ENCODE measurements around the gene SLC2A1. TPM values are rescaled to one million over a fixed set of nuclear protein-coding genes. Genes with fewer than 3 reads are reported as not detected.

SLC2A1 gene
- total and polyA plus RNA-seq, 9 of the 15 experiments (the other 6 are each of a cell fraction or from before 2014, with no cell fraction given) = 12.6 to 153 (median 48.0) TPM

DNA sequence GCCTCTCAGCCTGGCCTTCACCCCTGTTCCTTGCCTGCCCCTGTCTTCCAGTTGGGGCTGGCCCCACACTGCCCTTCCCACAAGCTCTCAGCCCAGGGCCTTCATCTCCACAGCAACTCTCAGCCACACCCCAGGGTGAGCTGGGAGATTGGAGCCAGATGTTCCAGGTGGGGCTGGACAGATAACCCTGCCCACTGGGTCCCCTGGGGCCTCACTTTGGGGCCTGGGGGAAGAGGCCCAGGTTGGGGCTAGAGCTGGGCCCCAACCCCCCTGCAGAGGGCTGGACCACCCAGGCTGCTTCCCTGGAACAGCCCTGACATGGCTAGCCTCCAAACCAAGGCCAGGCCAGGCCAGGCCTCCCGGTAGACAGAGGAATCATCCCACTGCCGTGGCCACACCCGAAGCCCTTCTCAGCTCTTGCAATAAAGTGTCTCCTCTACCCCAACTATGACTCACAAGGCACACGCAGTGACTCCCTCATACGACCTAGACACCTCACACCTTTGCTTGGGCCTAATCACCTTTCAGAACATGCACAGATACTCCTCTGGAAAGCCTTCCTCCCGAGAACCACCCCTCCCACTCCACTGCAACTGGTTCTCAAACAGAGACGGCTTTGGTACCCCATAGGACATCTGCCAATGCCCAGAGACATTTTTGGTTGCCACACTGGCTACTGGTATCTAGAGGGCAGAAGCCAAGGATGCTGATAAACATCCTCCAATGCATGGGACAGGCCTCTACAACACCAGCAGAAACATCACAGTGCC is 22.2 kb downstream of the SLC2A1 start (continued):
- TF ChIP-seq, protein P1, sequence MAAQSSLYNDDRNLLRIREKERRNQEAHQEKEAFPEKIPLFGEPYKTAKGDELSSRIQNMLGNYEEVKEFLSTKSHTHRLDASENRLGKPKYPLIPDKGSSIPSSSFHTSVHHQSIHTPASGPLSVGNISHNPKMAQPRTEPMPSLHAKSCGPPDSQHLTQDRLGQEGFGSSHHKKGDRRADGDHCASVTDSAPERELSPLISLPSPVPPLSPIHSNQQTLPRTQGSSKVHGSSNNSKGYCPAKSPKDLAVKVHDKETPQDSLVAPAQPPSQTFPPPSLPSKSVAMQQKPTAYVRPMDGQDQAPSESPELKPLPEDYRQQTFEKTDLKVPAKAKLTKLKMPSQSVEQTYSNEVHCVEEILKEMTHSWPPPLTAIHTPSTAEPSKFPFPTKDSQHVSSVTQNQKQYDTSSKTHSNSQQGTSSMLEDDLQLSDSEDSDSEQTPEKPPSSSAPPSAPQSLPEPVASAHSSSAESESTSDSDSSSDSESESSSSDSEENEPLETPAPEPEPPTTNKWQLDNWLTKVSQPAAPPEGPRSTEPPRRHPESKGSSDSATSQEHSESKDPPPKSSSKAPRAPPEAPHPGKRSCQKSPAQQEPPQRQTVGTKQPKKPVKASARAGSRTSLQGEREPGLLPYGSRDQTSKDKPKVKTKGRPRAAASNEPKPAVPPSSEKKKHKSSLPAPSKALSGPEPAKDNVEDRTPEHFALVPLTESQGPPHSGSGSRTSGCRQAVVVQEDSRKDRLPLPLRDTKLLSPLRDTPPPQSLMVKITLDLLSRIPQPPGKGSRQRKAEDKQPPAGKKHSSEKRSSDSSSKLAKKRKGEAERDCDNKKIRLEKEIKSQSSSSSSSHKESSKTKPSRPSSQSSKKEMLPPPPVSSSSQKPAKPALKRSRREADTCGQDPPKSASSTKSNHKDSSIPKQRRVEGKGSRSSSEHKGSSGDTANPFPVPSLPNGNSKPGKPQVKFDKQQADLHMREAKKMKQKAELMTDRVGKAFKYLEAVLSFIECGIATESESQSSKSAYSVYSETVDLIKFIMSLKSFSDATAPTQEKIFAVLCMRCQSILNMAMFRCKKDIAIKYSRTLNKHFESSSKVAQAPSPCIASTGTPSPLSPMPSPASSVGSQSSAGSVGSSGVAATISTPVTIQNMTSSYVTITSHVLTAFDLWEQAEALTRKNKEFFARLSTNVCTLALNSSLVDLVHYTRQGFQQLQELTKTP (IDR thresholded peaks at IDR 0.05; ENCODE audit: low read depth in 1 of 2, partially characterized antibody in 2 of 2) = peak in 1 of 2 experiments; percentile 52
- TF ChIP-seq ZNF778 (CRISPR knock-in tag; IDR thresholded peaks at IDR 0.05) (no peak), BCL6 (CRISPR knock-in tag; IDR thresholded peaks at IDR 0.05) (no peak), GATAD2B (IDR thresholded peaks at IDR 0.05; ENCODE audit: borderline replicate concordance) (peak; percentile 96), CBFA2T2 (conservative IDR thresholded peaks at IDR 0.05) (peak; percentile 96), ATF1 (CRISPR knock-in tag; IDR thresholded peaks at IDR 0.05) (no peak), ATF1 (tag; IDR thresholded peaks at IDR 0.05) (peak; percentile 72), FOXP1 (CRISPR knock-in tag; IDR thresholded peaks at IDR 0.05) (no peak)
- TF ChIP-seq, protein P2, sequence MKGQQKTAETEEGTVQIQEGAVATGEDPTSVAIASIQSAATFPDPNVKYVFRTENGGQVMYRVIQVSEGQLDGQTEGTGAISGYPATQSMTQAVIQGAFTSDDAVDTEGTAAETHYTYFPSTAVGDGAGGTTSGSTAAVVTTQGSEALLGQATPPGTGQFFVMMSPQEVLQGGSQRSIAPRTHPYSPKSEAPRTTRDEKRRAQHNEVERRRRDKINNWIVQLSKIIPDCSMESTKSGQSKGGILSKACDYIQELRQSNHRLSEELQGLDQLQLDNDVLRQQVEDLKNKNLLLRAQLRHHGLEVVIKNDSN (CRISPR knock-in tag; IDR thresholded peaks at IDR 0.05) = no peak
- TF ChIP-seq, protein P3, sequence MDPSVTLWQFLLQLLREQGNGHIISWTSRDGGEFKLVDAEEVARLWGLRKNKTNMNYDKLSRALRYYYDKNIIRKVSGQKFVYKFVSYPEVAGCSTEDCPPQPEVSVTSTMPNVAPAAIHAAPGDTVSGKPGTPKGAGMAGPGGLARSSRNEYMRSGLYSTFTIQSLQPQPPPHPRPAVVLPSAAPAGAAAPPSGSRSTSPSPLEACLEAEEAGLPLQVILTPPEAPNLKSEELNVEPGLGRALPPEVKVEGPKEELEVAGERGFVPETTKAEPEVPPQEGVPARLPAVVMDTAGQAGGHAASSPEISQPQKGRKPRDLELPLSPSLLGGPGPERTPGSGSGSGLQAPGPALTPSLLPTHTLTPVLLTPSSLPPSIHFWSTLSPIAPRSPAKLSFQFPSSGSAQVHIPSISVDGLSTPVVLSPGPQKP (CRISPR knock-in tag; IDR thresholded peaks at IDR 0.05) = no peak
- TF ChIP-seq, protein P4, sequence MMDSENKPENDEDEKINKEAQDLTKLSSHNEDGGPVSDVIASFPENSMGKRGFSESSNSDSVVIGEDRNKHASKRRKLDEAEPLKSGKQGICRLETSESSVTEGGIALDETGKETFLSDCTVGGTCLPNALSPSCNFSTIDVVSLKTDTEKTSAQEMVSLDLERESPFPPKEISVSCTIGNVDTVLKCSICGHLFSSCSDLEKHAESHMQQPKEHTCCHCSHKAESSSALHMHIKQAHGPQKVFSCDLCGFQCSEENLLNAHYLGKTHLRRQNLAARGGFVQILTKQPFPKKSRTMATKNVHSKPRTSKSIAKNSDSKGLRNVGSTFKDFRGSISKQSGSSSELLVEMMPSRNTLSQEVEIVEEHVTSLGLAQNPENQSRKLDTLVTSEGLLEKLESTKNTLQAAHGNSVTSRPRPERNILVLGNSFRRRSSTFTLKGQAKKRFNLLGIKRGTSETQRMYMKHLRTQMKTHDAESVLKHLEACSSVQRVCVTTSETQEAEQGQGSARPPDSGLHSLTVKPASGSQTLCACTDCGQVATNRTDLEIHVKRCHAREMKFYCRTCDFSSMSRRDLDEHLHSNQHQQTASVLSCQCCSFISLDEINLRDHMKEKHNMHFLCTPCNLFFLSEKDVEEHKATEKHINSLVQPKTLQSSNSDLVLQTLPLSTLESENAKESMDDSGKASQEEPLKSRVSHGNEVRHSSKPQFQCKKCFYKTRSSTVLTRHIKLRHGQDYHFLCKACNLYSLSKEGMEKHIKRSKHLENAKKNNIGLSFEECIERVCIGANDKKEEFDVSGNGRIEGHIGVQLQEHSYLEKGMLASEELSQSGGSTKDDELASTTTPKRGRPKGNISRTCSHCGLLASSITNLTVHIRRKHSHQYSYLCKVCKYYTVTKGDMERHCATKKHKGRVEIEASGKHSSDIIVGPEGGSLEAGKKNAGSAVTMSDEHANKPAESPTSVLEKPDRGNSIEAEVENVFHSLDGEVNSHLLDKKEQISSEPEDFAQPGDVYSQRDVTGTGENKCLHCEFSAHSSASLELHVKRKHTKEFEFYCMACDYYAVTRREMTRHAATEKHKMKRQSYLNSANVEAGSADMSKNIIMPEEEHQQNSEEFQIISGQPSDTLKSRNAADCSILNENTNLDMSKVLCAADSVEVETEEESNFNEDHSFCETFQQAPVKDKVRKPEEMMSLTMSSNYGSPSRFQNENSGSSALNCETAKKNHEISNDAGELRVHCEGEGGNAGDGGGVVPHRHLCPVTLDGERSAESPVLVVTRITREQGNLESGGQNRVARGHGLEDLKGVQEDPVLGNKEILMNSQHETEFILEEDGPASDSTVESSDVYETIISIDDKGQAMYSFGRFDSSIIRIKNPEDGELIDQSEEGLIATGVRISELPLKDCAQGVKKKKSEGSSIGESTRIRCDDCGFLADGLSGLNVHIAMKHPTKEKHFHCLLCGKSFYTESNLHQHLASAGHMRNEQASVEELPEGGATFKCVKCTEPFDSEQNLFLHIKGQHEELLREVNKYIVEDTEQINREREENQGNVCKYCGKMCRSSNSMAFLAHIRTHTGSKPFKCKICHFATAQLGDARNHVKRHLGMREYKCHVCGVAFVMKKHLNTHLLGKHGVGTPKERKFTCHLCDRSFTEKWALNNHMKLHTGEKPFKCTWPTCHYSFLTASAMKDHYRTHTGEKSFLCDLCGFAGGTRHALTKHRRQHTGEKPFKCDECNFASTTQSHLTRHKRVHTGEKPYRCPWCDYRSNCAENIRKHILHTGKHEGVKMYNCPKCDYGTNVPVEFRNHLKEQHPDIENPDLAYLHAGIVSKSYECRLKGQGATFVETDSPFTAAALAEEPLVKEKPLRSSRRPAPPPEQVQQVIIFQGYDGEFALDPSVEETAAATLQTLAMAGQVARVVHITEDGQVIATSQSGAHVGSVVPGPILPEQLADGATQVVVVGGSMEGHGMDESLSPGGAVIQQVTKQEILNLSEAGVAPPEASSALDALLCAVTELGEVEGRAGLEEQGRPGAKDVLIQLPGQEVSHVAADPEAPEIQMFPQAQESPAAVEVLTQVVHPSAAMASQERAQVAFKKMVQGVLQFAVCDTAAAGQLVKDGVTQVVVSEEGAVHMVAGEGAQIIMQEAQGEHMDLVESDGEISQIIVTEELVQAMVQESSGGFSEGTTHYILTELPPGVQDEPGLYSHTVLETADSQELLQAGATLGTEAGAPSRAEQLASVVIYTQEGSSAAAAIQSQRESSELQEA (IDR thresholded peaks at IDR 0.05; ENCODE audit: low read depth) = no peak
- TF ChIP-seq, protein P5, sequence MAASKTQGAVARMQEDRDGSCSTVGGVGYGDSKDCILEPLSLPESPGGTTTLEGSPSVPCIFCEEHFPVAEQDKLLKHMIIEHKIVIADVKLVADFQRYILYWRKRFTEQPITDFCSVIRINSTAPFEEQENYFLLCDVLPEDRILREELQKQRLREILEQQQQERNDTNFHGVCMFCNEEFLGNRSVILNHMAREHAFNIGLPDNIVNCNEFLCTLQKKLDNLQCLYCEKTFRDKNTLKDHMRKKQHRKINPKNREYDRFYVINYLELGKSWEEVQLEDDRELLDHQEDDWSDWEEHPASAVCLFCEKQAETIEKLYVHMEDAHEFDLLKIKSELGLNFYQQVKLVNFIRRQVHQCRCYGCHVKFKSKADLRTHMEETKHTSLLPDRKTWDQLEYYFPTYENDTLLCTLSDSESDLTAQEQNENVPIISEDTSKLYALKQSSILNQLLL (CRISPR knock-in tag; IDR thresholded peaks at IDR 0.05; ENCODE audit: borderline replicate concordance) = no peak
